CD14-positive monocyte (primary cell): ENCODE data around the gene PAQR7. TPM values are rescaled to one million over a fixed set of nuclear protein-coding genes. Genes with fewer than 3 reads are reported as not detected.

ENCODE experiments used
- DNase-seq, 3 donors: peaks; one replicate each; pipeline ENCODE4 v3.0.0-alpha.2; 2011 to 2022
- H2AFZ ChIP-seq: 2 replicates; pipeline ENCODE4 v1.6.0; 2012; ENCODE audit warnings: mild to moderate bottlenecking, low read depth, low read length, inconsistent platforms; ENCODE audit not compliant: insufficient read depth, poor library complexity, severe bottlenecking
- H3K27ac ChIP-seq, 2 donors: 1 replicate in 1 of 2; 2 replicates in 1 of 2; pipeline ENCODE4 v1.5.1; 2012 to 2013; ENCODE audit warnings: low read length in 2 of 2, control low read depth in 1 of 2, inconsistent platforms in 1 of 2, low read depth in 1 of 2, mild to moderate bottlenecking in 1 of 2
- H3K27me3 ChIP-seq, 2 donors: one replicate each; pipeline versions ENCODE4 v1.6.0 to v1.6.1; 2011 to 2013; ENCODE audit warnings: low read length in 2 of 2; ENCODE audit not compliant: control insufficient read depth in 2 of 2, insufficient read depth in 2 of 2
- H3K36me3 ChIP-seq, 2 donors: replicated peaks in 1 of 2; 1 replicate in 1 of 2; 2 replicates in 1 of 2; pipeline versions ENCODE4 v1.5.1 to v1.6.1; 2012 to 2013; ENCODE audit warnings: low read length in 2 of 2, control low read depth in 1 of 2, inconsistent platforms in 1 of 2, mild to moderate bottlenecking in 1 of 2; ENCODE audit not compliant: insufficient read depth in 2 of 2, control insufficient read depth in 1 of 2
- H3K4me1 ChIP-seq, 2 donors: 1 replicate in 1 of 2; 2 replicates in 1 of 2; pipeline versions ENCODE4 v1.5.1 to v1.6.1; 2012 to 2013; ENCODE audit warnings: low read length in 2 of 2, control low read depth in 1 of 2, inconsistent platforms in 1 of 2, mild to moderate bottlenecking in 1 of 2, moderate library complexity in 1 of 2; ENCODE audit not compliant: insufficient read depth in 2 of 2, control insufficient read depth in 1 of 2
- H3K4me2 ChIP-seq: replicated peaks from 2 replicates; pipeline ENCODE3; 2012; ENCODE audit warnings: low read length, moderate library complexity, mild to moderate bottlenecking; ENCODE audit not compliant: poor library complexity, severe bottlenecking; ENCODE audit errors: extremely low read depth
- H3K4me3 ChIP-seq, 3 experiments: fragments of 200-600 bp in 1 of 3; sonication (generic) in 1 of 3; replicated peaks in 1 of 3; 1 replicate in 2 of 3; 2 replicates in 1 of 3; pipeline ENCODE4 v1.5.1; 2011 to 2013; ENCODE audit warnings: low read length in 3 of 3, mild to moderate bottlenecking in 3 of 3, control low read depth in 2 of 3, low read depth in 2 of 3, inconsistent platforms in 1 of 3, moderate library complexity in 1 of 3
- H3K79me2 ChIP-seq: 2 replicates; pipeline ENCODE4 v1.6.0; 2012; ENCODE audit warnings: mild to moderate bottlenecking, control low read depth, inconsistent platforms, low read length, moderate library complexity; ENCODE audit not compliant: insufficient read depth
- H3K9ac ChIP-seq: 2 replicates; pipeline ENCODE4 v1.6.0; 2017; ENCODE audit warnings: low read length, mild to moderate bottlenecking; ENCODE audit not compliant: insufficient read depth, poor library complexity, severe bottlenecking
- H3K9me3 ChIP-seq, 2 donors: replicated peaks in 1 of 2; 1 replicate in 1 of 2; 2 replicates in 1 of 2; pipeline versions ENCODE4 v1.5.1 to v1.6.1; 2012 to 2013; ENCODE audit warnings: low read length in 2 of 2, control low read depth in 1 of 2; ENCODE audit not compliant: control insufficient read depth in 1 of 2, insufficient read depth in 1 of 2
- H4K20me1 ChIP-seq: 2 replicates; pipeline ENCODE4 v1.6.0; 2012; ENCODE audit warnings: mild to moderate bottlenecking, low read length, control low read depth, moderate library complexity; ENCODE audit not compliant: insufficient read depth
- H3K27ac Mint-ChIP-seq, 7 donors: one replicate each; pipeline ENCODE4 v1.8.0; 2020; ENCODE audit warnings: mild to moderate bottlenecking in 7 of 7, mixed read lengths in 7 of 7, moderate library complexity in 6 of 7, inconsistent platforms in 2 of 7
- H3K27me3 Mint-ChIP-seq, 3 donors: one replicate each; pipeline ENCODE4 v1.8.0; 2021 to 2022; ENCODE audit warnings: low read depth in 3 of 3, mild to moderate bottlenecking in 3 of 3, mixed read lengths in 3 of 3, moderate library complexity in 3 of 3, inconsistent platforms in 1 of 3
- H3K36me3 Mint-ChIP-seq, 2 donors: one replicate each; pipeline ENCODE4 v1.8.0; 2020; ENCODE audit warnings: mixed read lengths in 2 of 2, inconsistent platforms in 1 of 2, mild to moderate bottlenecking in 1 of 2
- H3K4me1 Mint-ChIP-seq: one replicate; pipeline ENCODE4 v1.8.0; 2020; ENCODE audit warnings: mild to moderate bottlenecking, mixed read lengths
- H3K4me3 Mint-ChIP-seq, 2 donors: one replicate each; pipeline ENCODE4 v1.8.0; 2020; ENCODE audit warnings: mild to moderate bottlenecking in 2 of 2, mixed read lengths in 2 of 2, moderate library complexity in 1 of 2
- H3K9me3 Mint-ChIP-seq, 7 donors: one replicate each; pipeline ENCODE4 v1.8.0; 2020 to 2022; ENCODE audit warnings: mixed read lengths in 7 of 7, mild to moderate bottlenecking in 6 of 7, moderate library complexity in 6 of 7, inconsistent platforms in 2 of 7
- WGBS: methylation state at CpG from one replicate; pipeline ENCODE4 v1.1.5; 2013; ENCODE audit warnings: missing lambda C conversion rate; ENCODE audit not compliant: insufficient coverage; 5-methylcytosine and 5-hydroxymethylcytosine counted together
- intact Hi-C, 2 donors: fragments of 100-400 bp; cut with micrococcal nuclease; formaldehyde crosslinking; loops; one replicate each; pipeline versions ENCODE4 v1.15.0 to v1.15.1; 2023
- polyA plus RNA-seq, 3 donors: library from polyadenylated mRNA; depleted of rRNA in 1 of 3; unstranded in 2 of 3; stranded (reverse) in 1 of 3; fragments of 300-500 nt in 2 of 3; fragments of >200 nt in 1 of 3; fragmentation: Illumina TruSeq in 2 of 3; gene quantifications; 1 replicate in 2 of 3; 2 replicates in 1 of 3; pipeline ENCODE4 v1.2.3, GENCODE V29; 2012 to 2021
- TF ChIP-seq, protein P1 (sequence below): fragments of 200-600 bp; IDR thresholded peaks from one replicate; pipeline ENCODE4 v1.8.0; 2022; ENCODE audit warnings: antibody characterized with exemption, mild to moderate bottlenecking

Gene PAQR7
- polyA plus RNA-seq, 3 donors = 0.92 to 13.3 (median 1.0) TPM

- peak overlapping the region; percentile 69 for H2AFZ ChIP-seq
These were observed 31.3 kb upstream of the PAQR7 start for GRCh38 chr1:25906644-25907300.

More at GRCh38 chr1:25906644-25907300, 31.3 kb upstream of the PAQR7 start:
- Histone ChIP-seq H3K79me2 (peaks cover 39% of the 10 kb centered on the region), H3K27ac (no peak overlapping the region), H3K36me3 (no peaks in the 10 kb centered on the region), H3K9me3 (no peaks in the 10 kb centered on the region), H3K4me2 (peak overlapping the region; percentile 98), H3K4me3 (peak overlapping the region; percentile 33 to 99 (median 98)), H3K4me1 (peaks cover 11 to 30% of the 10 kb centered on the region in 2 donors), H4K20me1 (no peaks in the 10 kb centered on the region), H3K9ac (no peak overlapping the region), H3K27me3 (peaks cover 0 to 10% of the 10 kb centered on the region in 2 donors)
- intact Hi-C loops = no loop called here
- DNase-seq = peak in 1 of 3 donors; percentile 27
- TF ChIP-seq, protein P1, sequence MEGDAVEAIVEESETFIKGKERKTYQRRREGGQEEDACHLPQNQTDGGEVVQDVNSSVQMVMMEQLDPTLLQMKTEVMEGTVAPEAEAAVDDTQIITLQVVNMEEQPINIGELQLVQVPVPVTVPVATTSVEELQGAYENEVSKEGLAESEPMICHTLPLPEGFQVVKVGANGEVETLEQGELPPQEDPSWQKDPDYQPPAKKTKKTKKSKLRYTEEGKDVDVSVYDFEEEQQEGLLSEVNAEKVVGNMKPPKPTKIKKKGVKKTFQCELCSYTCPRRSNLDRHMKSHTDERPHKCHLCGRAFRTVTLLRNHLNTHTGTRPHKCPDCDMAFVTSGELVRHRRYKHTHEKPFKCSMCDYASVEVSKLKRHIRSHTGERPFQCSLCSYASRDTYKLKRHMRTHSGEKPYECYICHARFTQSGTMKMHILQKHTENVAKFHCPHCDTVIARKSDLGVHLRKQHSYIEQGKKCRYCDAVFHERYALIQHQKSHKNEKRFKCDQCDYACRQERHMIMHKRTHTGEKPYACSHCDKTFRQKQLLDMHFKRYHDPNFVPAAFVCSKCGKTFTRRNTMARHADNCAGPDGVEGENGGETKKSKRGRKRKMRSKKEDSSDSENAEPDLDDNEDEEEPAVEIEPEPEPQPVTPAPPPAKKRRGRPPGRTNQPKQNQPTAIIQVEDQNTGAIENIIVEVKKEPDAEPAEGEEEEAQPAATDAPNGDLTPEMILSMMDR = no peak
- H3K27me3 Mint-ChIP-seq = peaks cover 11 to 17% (median 14%) of the 10 kb centered on the region in 3 donors
- WGBS = 17% methylated on average over 32 of the region's 34 CpGs
- H3K9me3 Mint-ChIP-seq = peaks cover 0 to 2% (median 0%) of the 10 kb centered on the region in 7 donors
- H3K27ac Mint-ChIP-seq = peak overlapping the region in 3 of 7 donors; percentile 11 to 43 (median 18)
- H3K4me1 Mint-ChIP-seq = peaks cover 23% of the 10 kb centered on the region
- peaks cover 0 to 2% of the 10 kb centered on the region in 2 donors for H3K36me3 Mint-ChIP-seq
- H3K4me3 Mint-ChIP-seq = peak overlapping the region; percentile 85 to 86
